HCT116 (cell line): Measurements from ENCODE around the gene SLIT1.

Source experiments
- CEBPB ChIP-seq: IDR thresholded peaks from 2 replicates; pipeline ENCODE4 v1.6.1; 2012; ENCODE audit warnings: low read depth
- EZH2 ChIP-seq: fragments of 200-600 bp; sonication (generic); IDR thresholded peaks from 2 replicates; pipeline ENCODE4 v1.6.1; 2017; ENCODE audit warnings: antibody characterized with exemption, mixed run types
- EZH2phosphoT487 ChIP-seq: fragments of 200-600 bp; IDR thresholded peaks from 2 replicates; pipeline ENCODE4 v1.6.1; 2018; ENCODE audit warnings: antibody characterized with exemption, borderline replicate concordance
- FOSL1 ChIP-seq: IDR thresholded peaks from 2 replicates; pipeline ENCODE4 v1.6.1; 2012; ENCODE audit warnings: low read depth
- POLR2A ChIP-seq: IDR thresholded peaks from 2 replicates; pipeline ENCODE4 v1.7.0; 2011; ENCODE audit warnings: borderline replicate concordance; ENCODE audit not compliant: insufficient read depth, insufficient read length; ENCODE audit errors: extremely low read depth
- REST ChIP-seq: IDR thresholded peaks from 2 replicates; pipeline ENCODE4 v1.6.1; 2012; ENCODE audit warnings: low read depth
- SIN3A ChIP-seq: IDR thresholded peaks from 2 replicates; pipeline ENCODE4 v1.6.1; 2012; ENCODE audit warnings: low read depth
- SRF ChIP-seq: IDR thresholded peaks from 2 replicates; pipeline ENCODE4 v1.6.1; 2012; ENCODE audit warnings: low read depth
- YY1 ChIP-seq: IDR thresholded peaks from 2 replicates; pipeline ENCODE4 v1.6.1; 2011; ENCODE audit warnings: low read length, low read depth, moderate library complexity, mild to moderate bottlenecking; ENCODE audit not compliant: insufficient replicate concordance; ENCODE audit errors: extremely low read depth
- ZNF274 ChIP-seq: fragments of 200-500 bp; sonication (Bioruptor generic); IDR thresholded peaks from 2 replicates; pipeline ENCODE4 v1.6.1; 2014; ENCODE audit warnings: mild to moderate bottlenecking, low read depth, low read length, inconsistent platforms
- TF ChIP-seq, protein P1 (sequence below), 3 experiments: fragments of 200-600 bp in 1 of 3; sonication (generic) in 1 of 3; IDR thresholded peaks in 2 of 3; conservative IDR thresholded peaks in 1 of 3; 2 replicates each; pipeline ENCODE4 v1.5.1; 2012 to 2017; ENCODE audit warnings: low read depth in 2 of 3, low read length in 2 of 3, antibody characterized with exemption in 1 of 3, borderline replicate concordance in 1 of 3, control low read depth in 1 of 3, mild to moderate bottlenecking in 1 of 3, mixed read lengths in 1 of 3, mixed run types in 1 of 3, moderate library complexity in 1 of 3; ENCODE audit not compliant: insufficient read depth in 1 of 3

- TF ChIP-seq EZH2 (no peak), ZNF274 (no peak), POLR2A (no peak), SRF (no peak), FOSL1 (no peak), SIN3A (no peak), REST (no peak), YY1 (no peak), CEBPB (no peak), EZH2phosphoT487 (no peak)
- TF ChIP-seq, protein P1, sequence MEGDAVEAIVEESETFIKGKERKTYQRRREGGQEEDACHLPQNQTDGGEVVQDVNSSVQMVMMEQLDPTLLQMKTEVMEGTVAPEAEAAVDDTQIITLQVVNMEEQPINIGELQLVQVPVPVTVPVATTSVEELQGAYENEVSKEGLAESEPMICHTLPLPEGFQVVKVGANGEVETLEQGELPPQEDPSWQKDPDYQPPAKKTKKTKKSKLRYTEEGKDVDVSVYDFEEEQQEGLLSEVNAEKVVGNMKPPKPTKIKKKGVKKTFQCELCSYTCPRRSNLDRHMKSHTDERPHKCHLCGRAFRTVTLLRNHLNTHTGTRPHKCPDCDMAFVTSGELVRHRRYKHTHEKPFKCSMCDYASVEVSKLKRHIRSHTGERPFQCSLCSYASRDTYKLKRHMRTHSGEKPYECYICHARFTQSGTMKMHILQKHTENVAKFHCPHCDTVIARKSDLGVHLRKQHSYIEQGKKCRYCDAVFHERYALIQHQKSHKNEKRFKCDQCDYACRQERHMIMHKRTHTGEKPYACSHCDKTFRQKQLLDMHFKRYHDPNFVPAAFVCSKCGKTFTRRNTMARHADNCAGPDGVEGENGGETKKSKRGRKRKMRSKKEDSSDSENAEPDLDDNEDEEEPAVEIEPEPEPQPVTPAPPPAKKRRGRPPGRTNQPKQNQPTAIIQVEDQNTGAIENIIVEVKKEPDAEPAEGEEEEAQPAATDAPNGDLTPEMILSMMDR (IDR thresholded peaks at IDR 0.05 in 2 of 3, conservative IDR thresholded peaks at IDR 0.05 in 1 of 3; ENCODE audit: borderline replicate concordance in 1 of 3, insufficient read depth in 1 of 3, low read depth in 2 of 3, low read length in 2 of 3) = no peak
Observed at GRCh38 chr10:97173036-97173435, 12.7 kb downstream of the SLIT1 start.
